Stimulated activated naive CD8-positive, alpha-beta T cell treated with anti-CD3 and anti-CD28 coated beads, Interleukin-15, Interleukin-2, amounts not matched to agents 100 U/mL and 50 U/mL, for 24 hours (primary cell): ENCODE data around the gene SERPINA4.

Experiments used
- ATAC-seq: fragments of 150-1000 bp; cut with Tn5 transposase; one replicate; pipeline ENCODE4 v1.10.0; 2021
- DNase-seq: peaks from one replicate; pipeline ENCODE4 v3.0.0; 2021

SERPINA4 gene, protein sequence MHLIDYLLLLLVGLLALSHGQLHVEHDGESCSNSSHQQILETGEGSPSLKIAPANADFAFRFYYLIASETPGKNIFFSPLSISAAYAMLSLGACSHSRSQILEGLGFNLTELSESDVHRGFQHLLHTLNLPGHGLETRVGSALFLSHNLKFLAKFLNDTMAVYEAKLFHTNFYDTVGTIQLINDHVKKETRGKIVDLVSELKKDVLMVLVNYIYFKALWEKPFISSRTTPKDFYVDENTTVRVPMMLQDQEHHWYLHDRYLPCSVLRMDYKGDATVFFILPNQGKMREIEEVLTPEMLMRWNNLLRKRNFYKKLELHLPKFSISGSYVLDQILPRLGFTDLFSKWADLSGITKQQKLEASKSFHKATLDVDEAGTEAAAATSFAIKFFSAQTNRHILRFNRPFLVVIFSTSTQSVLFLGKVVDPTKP

DNA sequence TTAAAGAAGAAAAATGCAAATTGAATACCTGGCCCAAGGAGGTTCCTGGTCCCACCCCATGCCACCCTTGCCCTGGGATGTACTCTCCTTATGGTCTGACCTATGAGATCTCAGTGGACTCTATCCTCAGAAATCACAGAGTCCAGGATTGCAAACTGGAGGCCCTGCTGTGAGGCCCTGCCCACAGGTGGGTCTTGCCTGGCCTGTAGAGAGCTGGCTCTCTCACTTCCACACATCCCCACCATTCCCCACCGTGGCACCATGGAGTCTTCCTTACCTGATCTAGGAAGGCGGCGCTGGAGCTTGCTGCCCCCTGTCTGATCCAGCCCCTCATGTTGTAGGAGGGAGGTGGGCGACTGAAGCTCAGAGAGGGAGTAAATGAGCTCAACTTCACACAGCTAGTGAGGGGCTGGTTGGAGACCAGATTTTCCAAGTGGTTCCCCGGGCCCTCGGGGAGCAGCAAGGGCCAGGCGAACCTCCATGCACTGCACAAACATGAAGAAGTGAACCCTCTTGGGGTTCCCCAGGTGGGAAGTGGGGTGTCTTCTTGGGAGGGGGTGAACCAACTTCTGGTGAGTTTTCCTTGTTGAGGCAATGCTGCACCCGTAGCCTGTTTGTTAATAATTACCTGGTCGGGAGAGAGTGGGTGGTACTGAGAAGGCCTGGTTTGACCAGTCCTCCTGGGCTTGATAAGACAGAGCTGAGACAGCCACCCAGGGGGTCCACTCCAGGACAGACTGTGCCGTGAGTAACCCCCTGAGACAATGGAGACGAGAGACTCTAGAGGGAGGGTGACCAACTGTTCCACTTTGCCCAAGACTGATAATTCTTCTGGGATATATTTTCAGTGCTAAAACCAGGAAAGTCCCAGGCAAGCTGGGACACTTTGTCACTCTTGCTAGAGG is at the start of gene SERPINA4:
Gene SERPINA4, plus strand, starts transcription at position 692 of the 905 bp plus-strand sequence. CDS start 2,041 bp downstream, outside the sequence.
- DNase-seq (no peak), ATAC-seq (no peak)

DNA sequence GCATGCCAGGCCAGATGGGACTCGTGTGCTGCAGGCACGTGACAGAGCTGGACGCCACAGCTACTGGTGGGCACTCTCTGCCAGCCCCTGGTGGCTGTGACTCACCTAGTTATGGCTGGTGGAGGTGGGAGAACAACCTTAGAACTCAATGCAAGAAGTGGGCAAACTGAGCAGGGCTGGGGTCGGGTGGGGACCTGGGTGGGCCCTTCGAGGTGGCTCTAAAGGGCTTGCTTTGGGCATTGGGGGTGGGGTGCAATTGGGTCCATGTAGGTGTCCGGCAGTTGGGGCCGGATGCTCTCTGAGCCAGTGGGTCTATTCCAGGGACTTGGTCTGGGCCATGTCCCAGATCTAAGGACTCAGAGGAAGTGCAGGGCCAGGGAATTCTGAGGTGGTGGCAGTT is 46.9 kb upstream of the SERPINA4 start:
- DNase-seq, result no peak
- no peak for ATAC-seq

DNA sequence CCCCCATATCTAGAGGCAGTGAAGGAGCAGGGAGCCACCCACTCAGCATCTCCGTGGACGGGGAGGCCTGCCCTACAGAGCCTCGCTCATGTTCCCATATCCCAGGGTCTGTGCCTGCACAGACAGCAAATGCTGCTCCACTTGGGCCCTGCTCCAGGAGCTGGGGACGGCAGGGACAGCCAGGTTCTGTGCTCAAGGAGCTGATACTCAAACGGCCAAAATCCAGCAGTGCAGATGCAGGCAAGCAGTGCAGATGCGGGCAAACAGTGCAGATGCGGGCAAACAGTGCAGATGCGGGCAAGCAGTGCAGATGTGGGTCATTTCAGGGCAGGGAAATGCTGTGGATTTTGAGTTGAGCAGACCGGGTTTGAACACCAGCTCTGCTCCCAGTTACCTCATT is 45.8 kb upstream of the SERPINA4 start:
- DNase-seq (no peak), ATAC-seq (no peak)

DNA sequence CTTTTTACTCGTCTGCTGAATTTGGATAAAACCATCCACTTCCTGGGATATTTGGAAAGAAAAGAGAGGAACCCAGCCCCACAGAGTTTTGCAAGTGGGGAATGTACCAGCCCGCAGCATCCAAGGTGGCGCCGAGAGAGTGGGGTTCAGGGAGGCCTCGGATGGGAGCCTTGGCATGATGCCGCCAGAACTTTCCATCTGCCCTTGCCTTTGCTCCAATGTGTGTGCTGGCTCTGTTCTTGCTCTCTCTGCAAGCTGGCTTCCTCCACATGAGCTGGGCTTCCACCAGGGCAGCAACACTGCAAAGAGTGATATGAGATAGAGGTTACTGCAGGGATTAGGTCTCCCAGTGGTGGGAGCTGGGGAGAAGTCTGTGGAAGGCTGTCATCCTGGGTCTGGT is 45.4 kb upstream of the SERPINA4 start:
- no peak for ATAC-seq
- no peak for DNase-seq

DNA sequence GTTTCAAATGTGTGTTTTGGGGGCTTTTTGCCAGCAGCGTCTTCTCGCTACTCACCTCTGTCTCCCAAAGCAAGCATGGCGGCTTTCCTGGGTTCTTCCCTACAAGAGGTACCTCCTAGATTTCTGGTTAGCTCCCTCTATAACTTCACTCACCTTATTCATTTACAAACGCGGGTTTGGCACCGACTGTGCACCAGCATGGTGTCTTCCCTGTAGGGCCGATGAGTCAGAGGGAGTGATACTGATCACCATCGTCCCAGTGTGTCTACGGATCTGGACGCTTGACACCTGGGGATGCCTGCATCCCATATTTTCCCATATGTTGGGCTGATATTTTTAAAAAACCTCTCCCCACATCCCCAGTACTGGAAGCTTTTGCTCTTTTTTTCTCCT is 44.0 kb upstream of the SERPINA4 start:
- no peak for ATAC-seq
- DNase-seq, result no peak

DNA sequence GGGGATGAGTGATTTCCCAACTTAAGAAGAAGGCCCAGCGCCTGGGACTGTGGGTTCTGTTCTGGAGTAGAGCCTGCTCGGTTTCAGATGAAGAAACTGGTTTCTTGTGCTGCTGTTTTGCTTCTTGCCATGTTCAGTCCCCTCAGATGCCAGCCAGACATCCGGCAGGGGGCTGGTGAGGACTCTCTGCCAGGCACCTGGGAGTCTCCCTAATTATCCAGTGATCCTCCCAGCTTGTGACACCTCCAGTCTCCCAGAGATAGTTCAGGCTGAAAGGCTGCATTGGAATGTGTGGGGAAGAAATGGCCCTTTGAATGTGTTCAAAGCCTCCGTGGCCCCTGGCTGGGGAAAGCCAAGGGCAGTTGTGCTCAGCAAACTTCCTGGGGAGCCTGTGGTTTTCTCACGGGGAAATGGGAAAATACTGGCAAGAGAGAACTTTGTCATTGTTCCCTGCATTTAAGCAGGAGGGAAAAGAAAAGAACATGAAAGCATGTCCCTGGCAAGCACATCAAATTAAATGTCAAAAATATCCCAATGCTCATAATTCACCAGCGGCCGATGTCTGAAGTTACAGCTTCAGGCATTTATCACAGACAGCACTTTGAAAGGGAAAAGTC is 43.5 kb upstream of the SERPINA4 start:
- DNase-seq, result no peak

DNA sequence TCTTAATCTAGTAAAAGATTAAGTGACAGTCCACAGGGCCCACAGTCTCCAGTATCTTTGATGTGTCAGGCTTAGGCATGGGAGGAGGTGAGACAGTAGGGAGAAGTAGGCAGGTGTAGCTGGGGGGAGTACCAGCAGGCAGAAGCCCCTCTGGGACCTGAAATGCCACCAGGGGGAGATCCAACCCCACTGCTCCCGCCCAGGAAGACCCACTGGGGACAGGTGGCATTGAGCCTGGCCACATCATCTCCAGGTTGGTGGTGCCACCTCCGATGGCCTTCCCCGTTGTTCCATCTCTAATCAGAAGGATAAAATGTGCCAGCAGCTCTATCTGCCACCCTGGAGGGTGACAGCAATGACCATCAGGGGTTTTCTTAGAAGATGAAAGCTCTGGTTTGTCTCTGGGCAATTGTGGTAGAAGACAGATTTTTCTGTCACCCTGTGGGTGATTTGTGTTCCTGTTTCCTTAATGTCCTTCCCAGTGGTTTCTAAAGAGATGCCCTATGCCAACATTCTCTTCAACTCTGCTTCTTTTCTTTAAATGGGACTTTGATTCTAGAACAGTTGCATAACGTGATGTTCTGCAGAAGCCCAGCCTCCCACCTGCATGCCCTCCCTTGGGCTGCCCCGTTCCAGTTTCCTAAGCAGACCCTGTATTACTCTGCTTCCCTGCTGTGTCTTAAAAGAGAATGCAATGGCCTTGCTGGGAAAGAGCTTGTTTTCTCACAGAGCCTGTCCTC is 39.7 kb upstream of the SERPINA4 start:
- DNase-seq (no peak), ATAC-seq (no peak)

More for the DNA sequence above, 43.5 kb upstream of the SERPINA4 start:
- ATAC-seq, result no peak

DNA sequence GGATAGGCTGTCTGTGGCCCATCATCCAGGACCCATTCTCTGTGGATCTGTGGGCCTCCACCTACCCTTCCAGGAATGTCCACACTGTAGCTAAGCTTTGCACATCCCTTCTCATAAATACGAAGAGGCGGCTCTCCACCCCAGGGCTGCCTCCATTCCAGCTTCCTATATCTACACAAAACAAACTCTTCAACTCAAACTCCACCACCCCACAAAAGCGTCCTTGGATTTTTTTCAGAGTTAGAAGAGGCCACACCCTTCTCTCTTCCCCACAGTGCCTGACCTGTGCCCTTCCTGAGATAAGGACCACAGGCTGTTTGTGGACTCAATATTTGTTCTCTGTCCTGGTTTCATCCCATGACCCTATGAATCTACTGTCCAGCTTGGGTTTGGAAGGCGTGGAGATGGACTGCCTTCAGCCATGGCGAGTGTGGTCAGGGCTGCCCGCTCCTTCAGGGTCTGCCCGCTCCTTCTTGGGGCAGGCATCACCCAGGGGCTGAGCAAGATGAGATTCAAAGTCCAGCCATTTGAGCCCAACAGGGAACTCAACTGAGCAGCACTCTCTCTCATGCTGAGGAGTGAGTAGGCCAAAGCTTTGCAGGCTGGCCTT is 39.0 kb upstream of the SERPINA4 start:
- DNase-seq (no peak), ATAC-seq (no peak)

DNA sequence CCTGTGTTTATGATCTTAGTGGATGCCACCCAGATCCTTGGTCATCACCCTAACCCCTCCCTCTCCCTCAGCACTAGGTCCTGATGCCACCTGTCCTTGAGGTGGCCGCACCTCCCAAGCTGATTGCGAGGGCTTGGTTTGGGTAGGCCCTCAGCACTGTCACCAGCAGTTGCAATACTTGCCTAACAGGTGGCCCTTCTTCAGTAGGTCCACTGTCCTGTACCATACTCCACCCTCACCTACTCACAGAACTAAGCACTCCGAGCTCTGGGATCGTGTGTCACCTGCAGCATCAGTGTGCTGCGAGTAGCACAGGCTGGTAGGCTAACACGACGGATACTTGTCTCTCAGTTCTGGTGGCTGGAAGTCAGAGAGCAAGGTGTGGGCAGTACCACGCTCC is 38.0 kb upstream of the SERPINA4 start:
- DNase-seq, result no peak
- ATAC-seq, result no peak

DNA sequence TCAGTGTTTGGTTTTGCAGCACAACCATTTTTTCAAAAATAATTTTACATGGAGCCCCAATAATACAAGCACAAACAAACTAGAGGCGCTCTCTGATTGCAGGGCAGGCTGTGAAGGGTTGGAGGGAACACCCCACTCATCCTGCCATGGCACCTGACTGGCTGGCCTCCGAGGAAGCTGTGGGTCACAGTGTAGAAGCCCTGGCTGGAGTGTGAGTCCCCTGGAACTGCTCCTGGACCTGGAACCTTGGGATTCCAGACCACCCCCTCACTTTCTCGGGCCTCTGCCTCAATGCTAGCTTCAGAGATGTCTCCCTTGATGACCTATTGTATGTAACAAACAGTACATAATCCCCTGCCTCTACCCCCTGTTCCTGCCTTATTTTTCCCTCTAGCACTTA is 37.1 kb upstream of the SERPINA4 start:
- no peak for DNase-seq

DNA sequence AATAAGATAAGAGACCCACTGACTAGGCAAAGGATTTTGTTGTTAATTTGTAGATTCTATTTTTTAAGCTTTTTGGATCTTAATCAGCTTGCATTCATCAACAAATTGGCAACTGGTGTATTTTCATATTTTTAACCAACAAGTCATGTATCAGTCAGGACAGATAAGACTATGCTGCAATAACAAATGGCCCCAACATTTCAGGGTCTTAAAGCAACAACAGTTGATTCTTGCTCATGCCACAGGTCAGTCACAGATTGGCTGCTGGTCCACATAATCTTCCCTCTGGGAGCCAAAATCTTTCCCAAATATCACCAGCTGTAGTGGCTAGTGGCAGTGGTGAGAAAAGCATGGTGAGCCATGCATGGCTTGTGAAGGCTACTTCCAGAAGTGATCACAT is 30.1 kb upstream of the SERPINA4 start:
- no peak for DNase-seq
- ATAC-seq, result no peak

More for the DNA sequence above, 37.1 kb upstream of the SERPINA4 start:
- ATAC-seq, result no peak

DNA sequence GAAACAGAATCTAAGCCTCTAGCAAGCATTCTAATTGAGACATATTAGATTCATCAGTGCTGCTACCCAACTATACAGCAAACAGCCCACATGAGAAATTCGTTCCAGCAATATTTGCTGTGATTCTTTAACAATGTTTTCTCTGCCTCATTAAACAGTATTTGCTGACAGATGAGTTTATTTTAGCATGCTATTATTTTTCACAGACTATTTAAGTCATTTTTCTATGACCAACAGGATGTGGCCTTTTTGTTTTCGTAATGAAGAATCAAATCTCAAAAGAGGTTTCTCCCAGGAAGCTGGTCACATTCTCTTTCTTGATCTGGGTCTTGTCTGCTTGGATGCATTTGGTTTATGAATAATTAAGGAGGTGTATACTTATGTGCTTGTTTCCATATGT is 28.8 kb upstream of the SERPINA4 start:
- DNase-seq (no peak), ATAC-seq (no peak)

DNA sequence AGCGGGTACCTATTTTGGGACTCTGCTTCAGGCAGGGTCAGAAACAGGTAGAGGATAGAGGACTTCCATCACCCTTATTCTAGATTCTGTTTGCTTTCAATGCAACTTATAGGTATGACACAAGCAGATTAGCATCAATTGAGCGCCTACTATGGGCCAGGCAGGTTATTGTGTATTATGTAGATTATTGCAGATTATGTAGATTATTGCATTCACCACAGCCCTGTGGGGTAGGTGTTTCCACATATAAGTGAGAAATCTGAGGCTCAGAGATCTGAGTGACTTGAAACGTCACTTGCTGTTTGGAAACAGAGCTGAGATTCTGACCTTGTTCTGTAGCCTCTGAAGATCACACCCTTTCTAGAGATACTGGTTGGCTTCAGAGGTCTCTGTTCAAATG is 25.7 kb upstream of the SERPINA4 start:
- DNase-seq, result no peak
- ATAC-seq, result no peak

DNA sequence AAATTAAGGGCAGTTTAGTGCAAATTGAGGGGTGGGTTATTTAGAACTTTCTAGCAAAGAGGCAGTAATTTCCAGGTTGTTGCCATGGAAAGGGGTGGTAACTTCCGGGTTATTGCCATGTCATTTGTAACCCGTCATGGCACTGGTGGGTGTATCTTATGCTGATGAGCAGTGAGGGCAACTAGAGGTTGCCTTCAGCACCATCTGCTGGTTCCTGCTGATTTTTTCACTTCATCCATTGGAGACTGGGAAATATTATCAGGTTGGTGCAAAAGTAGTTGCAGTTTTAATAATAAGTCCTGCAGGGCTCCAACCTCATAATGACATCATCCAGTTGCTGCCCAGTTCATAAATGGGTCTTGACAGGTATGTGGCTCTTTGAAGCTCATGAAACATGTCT is 24.4 kb upstream of the SERPINA4 start:
- no peak for ATAC-seq
- no peak for DNase-seq

DNA sequence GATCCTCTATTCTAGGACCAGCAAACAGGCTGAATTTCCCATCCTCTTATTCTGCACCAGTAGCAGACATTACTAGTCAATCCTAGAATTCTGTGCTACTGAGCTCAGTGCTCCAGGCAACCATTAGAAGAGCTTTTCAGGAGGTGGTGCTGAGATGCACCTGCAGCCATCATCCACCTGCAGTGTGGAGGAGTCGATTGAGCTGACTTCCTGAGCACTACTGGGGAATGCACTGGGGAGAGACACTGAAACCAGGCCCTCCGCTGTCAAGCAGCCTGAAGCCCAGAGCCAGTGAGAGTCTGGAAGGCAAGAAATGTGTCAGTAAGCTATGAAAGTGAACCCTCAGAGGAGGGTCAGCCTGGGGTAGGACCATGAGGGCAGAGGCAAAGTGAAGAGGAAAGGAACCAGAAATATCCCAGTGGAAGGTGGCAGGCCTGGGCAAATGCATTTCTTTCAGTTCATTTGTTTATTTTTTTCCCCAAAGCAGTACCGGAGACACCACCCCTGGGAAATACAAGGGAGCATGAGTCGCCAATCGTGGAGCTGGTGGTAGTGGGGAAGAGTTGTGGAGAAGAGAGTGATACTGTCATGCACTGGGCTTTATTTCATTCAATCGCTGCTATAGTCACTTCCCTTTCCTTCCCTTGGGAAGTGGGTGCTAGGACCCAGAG is 23.0 kb upstream of the SERPINA4 start:
- ATAC-seq (no peak), DNase-seq (no peak)

DNA sequence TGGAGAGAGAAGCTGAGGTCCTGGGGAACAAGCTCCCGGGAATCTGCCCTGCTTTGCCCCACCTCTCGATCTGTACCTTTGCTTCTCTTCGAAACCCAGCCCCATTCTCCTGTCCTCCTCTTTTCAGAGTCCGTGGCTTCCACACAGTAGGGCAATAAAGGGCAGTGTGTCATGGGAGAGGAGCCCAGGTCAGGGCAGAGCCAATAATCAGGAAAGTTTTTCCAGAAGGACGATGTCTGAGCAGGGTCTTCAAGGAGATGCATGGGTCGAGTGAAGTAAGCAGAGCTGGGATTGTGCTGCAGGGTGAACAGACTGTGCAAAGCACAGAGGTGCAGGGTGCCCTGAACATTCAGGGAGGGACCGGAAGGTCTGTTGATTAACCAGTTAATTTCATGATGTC is 22.1 kb upstream of the SERPINA4 start:
- ATAC-seq, result no peak

DNA sequence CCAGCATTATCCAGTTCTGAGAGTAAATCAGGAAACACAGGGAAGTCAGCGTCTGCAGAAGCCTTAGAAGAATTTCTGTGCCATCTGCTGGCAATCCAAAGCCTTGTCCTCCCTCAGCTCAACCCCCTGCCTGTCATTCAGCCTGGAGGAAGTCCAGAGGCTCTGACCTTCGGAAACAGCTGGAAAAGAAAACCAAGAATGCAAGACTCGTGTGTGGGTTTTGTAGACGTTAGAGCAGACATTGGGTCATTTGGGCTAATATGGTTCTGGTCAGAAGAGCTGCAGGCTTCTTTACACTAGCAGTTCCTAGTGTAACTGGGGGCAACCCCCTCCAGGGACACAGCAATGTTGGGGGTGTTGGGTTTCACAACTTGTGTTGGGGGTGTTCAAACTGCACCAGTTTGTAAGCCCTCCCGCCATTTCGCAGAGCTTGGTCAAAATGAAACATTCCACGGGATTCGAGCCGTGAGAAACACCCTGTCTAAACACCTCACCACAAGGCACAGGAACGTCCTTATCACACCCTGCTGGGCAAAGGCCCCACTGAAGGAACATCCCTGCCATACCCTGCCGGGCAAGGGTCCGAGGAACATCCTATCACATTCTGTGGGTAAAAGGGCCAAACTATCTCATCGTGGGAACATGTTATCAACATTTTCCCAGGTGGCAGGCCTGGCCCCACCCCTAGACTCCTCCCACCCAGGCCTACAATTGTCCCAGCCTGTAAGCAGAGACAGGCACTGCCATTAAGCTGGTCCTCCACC is 21.0 kb upstream of the SERPINA4 start:
- no peak for ATAC-seq
- DNase-seq, result no peak

More for the DNA sequence above, 22.1 kb upstream of the SERPINA4 start:
- DNase-seq, result no peak

DNA sequence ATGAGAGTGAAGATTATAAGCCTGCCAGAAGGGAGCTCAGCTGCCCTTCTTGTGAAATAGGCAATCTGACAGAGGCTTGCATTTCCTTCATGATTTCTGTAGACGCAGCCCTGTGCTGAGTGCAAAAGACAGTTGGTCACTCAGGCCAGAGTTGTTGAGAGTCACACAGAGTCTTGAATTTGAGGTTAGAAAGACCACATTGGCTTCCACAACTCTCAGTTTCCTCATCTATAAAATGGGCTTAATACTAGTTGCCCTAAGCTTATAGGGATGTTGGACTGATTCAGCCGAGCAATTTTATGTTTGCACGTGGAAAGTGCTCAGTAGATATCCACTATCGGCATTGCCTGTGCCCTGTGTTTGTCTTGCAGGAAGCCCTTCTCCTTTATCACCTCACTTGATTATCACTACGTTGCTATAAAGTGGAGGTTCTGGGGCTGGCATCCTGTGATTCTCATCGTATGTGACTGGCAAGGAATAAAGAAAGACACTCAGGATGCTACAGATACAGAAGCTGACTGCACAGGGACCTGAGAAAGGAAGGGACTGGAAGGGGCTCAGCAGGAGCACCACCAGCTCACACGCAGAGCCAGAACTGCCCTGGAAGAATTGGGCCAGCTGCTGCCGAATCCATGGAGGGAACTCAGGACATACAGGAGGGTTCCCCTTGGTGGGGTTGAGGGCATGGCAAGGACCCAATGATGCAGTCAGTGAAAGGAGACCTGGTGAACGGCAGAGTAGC is 19.8 kb upstream of the SERPINA4 start:
- ATAC-seq (no peak), DNase-seq (no peak)

DNA sequence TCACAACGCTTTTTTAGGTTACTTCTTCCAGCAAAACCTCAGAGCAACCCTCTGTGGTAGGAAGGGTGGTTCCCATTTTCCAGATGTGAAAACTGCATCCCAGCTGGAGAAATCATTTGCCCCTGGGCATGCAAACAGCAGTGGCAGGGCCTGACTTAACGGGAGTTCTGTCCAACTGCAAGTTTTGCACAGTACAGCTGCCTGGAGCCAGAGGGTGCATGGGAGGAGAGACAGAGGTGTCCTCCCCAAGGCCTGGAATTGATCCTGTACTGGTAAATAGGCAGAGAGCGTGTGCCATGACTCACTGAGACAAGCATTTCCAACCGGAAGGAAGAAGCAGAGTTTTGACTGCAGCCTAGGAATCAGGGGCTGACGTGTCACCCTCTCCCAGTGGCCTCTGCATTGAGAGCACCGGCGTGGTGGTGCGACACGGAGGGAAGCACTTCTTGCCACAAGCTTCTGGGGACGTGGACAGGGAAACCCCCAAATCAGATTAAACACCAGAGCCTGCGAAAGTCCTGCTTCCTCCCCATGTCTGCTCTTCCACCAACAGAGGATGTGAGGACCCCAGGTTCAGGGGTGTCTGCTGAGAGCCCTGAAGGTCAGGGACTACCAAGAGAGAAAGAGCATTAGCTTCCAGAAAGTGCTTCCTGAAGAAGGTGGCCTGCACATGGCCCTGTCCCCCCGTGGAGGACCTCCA is 19.0 kb upstream of the SERPINA4 start:
- no peak for DNase-seq
- no peak for ATAC-seq
